Left ventricle myocardium inferior (tissue), 1 donor: Measurements from ENCODE around the gene LINGO3. TPM values are rescaled to one million over a fixed set of nuclear protein-coding genes. Genes with fewer than 3 reads are reported as not detected.

ENCODE experiments used
- DNase-seq: peaks from one replicate; pipeline ENCODE4 v3.0.0-alpha.2; 2020
- H3K27ac ChIP-seq: fragments of 200-600 bp; replicated peaks from 2 replicates; pipeline ENCODE4 v1.8.0; 2021
- H3K27me3 ChIP-seq: fragments of 200-600 bp; 2 replicates; pipeline ENCODE4 v1.8.0; 2021; ENCODE audit warnings: low read depth
- H3K36me3 ChIP-seq: fragments of 200-600 bp; 2 replicates; pipeline ENCODE4 v1.8.0; 2021
- H3K4me1 ChIP-seq: fragments of 200-600 bp; 2 replicates; pipeline ENCODE4 v1.8.0; 2021
- H3K4me3 ChIP-seq: fragments of 200-600 bp; 2 replicates; pipeline ENCODE4 v1.8.0; 2021; ENCODE audit warnings: mild to moderate bottlenecking, moderate library complexity
- H3K9me3 ChIP-seq: fragments of 200-600 bp; replicated peaks from 2 replicates; pipeline ENCODE4 v1.8.0; 2021
- intact Hi-C: fragments of 100-400 bp; cut with micrococcal nuclease; formaldehyde crosslinking; loops from one replicate; pipeline ENCODE4 v1.11.0; 2022
- total RNA-seq: library from RNA; stranded (reverse); fragmentation: NEBNext Ultra II Directional; extraction: Animal tissue kit (Norgen Biotek cat#: 25700); gene quantifications from one replicate; pipeline ENCODE4 v1.2.1, GENCODE V29; 2021
- TF ChIP-seq, protein P1 (sequence below): fragments of 200-600 bp; IDR thresholded peaks from 2 replicates; pipeline ENCODE4 v1.8.0; 2021; ENCODE audit warnings: antibody characterized with exemption, mild to moderate bottlenecking, borderline replicate concordance
- donor health status: DM: no; HTN: yes; CAD: no; lungs with severe emphysema.

The LINGO3 gene
- total RNA-seq, 1 donor from 2014 or later: not detected

DNA sequence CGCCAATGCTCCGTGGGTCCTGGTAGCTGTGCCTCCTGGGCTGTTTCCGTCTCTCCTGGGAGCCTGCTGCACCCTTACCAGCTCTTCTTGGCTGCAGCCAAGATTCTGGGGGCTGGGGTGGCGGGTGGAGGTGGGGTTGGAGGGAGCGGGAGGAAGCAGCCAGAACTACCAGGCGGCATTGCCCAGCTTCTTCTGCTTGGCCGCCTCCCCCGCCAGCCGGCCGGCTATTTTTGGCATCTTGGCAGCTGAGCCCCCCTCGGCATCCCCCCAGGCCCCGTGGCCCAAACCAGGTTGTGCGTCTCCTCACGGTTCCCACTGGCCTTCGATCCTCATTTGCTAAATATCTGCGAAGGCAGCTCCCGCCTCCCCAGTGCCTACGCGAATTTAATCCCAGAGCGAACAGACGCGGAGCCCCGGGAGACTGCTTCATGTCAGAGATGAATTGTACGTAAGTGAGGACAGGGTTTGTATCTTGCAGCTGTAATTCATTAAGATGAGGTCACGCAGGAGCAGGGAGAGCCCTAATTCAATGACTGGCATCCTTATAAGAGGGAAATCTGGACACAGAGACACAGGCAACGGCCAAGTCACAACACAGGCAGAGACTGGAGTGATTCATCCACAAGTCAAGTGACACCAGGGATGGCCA, 13.1 kb downstream of the LINGO3 start:
- no peaks in the 10 kb centered on the region for H3K36me3 ChIP-seq
- H3K27ac ChIP-seq: peak overlapping the region; percentile 16
- peaks cover 38% of the 10 kb centered on the region for H3K4me1 ChIP-seq
- peak overlapping the region; percentile 49 for H3K4me3 ChIP-seq
- no peak for DNase-seq
- TF ChIP-seq, protein P1, sequence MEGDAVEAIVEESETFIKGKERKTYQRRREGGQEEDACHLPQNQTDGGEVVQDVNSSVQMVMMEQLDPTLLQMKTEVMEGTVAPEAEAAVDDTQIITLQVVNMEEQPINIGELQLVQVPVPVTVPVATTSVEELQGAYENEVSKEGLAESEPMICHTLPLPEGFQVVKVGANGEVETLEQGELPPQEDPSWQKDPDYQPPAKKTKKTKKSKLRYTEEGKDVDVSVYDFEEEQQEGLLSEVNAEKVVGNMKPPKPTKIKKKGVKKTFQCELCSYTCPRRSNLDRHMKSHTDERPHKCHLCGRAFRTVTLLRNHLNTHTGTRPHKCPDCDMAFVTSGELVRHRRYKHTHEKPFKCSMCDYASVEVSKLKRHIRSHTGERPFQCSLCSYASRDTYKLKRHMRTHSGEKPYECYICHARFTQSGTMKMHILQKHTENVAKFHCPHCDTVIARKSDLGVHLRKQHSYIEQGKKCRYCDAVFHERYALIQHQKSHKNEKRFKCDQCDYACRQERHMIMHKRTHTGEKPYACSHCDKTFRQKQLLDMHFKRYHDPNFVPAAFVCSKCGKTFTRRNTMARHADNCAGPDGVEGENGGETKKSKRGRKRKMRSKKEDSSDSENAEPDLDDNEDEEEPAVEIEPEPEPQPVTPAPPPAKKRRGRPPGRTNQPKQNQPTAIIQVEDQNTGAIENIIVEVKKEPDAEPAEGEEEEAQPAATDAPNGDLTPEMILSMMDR: no peak
- no peaks in the 10 kb centered on the region for H3K9me3 ChIP-seq
- peaks cover 64% of the 10 kb centered on the region for H3K27me3 ChIP-seq
- intact Hi-C loops: no loop called here

DNA sequence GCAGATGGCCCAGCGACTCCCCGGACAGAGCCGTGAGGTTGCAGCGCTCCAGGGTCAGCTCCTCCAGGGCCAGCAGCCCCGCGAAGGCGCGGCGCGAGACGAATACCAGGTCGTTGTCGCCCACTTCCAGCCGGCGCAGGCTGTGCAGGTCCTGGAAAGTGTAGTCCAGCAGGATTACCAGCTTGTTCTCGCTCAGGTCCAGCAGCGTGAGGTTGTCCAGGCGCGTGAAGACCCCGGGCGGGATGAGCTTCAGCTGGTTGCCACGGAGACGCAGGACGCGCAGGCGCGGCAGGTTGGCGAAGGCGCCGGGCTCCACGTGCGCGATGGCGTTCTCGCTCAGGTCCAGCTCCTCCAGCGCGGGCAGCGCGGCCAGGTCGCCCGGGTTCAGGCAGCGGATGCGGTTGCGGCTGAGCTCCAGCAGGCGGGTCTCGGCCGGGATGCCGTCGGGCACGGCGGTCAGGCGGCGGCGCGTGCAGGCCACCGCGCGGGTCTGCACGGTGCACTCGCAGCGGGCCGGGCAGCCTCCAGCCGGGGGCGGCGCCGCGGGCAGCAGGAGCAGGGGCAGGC, 16.7 kb downstream of the LINGO3 start:
- Histone ChIP-seq H3K9me3 (no peaks in the 10 kb centered on the region), H3K4me1 (peaks cover 44% of the 10 kb centered on the region), H3K27me3 (peaks cover 90% of the 10 kb centered on the region), H3K27ac (no peak overlapping the region), H3K4me3 (peak overlapping the region; percentile 59), H3K36me3 (no peaks in the 10 kb centered on the region)
- TF ChIP-seq, protein P1: no peak
- intact Hi-C loops: no loop called here
- DNase-seq: no peak

DNA sequence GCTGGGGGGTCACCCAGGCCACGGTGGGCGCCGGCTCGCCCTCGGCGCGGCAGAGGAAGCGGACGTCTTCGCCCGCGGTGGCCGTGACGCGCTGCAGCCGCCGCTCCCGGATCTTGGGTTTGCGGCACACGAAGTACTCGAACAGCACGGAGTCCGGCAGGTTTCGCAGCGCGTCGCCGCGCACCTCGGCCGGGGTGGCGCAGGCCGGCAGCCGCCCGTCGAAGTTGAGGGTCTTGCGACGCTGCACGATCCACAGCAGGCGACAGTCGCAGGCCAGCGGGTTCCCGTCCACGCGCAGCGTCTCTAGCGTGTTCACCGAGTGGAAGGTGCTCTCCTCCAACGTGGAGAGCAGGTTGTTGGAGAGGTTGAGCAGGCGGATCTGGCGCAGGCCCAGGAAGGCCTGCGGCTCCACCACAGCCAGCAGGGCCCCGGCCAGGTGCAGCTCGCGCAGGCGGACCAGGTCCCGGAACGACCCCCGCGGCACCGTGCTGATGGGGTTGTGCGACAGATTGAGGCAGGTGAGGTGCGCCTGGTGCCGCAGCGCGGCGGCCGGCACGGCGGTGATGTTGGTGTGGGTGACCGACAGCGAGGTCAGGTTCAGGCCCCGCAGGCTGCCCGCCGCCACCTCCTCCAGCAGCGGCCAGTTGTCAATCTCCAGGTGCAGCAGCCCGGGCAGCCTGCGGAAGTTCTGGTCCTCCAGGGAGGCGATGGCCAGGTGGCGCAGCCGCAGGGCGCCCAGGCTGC, 17.3 kb downstream of the LINGO3 start:
- H3K27me3 ChIP-seq: peaks cover 90% of the 10 kb centered on the region
- TF ChIP-seq, protein P1: no peak
- peak overlapping the region; percentile 33 for H3K27ac ChIP-seq
- H3K4me3 ChIP-seq: peak overlapping the region; percentile 59
- no peaks in the 10 kb centered on the region for H3K9me3 ChIP-seq
- H3K36me3 ChIP-seq: no peaks in the 10 kb centered on the region
- H3K4me1 ChIP-seq: peaks cover 44% of the 10 kb centered on the region
- intact Hi-C loops: no loop called here
- DNase-seq: no peak

DNA sequence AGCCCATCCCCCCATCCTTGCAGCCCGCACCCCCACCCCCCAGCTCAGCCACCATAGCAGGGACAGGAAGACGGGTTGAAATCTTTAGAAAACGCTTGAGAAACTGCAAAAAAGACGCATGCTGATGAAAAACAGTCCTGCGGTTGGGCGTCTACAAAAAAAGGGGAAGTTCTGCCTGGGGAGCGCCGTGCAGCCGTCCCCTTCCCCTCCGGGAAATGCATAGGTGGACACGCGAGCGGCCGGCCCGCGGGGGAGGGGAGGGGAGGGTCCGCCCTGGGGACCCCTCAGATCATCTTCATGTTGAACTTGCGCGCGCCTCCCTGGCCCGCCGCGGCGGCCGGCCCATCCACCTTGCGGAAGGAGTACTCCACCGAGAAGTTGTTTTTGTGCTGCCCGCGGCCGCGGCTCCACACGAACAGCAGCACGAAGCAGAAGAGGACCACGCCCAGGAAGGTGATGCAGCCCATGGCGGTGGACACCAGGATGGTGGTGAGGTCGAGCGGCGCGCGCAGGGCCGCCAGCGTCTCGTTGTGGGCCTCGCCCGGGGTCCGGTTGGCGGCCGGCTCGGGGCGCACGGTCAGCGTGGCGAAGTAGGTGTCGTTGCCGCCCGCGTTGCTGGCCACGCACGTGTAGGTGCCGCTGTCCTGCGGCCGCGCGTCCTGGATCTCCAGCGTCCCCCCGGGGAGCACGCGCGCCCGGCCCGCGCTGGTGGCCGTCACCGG, 18.1 kb downstream of the LINGO3 start:
- TF ChIP-seq, protein P1: no peak
- Histone ChIP-seq H3K27me3 (peaks cover 93% of the 10 kb centered on the region), H3K27ac (peak overlapping the region; percentile 33), H3K4me3 (peak overlapping the region; percentile 59), H3K9me3 (no peaks in the 10 kb centered on the region), H3K4me1 (peaks cover 37% of the 10 kb centered on the region), H3K36me3 (no peaks in the 10 kb centered on the region)
- intact Hi-C loops: no loop called here
- DNase-seq: peak; percentile 42

DNA sequence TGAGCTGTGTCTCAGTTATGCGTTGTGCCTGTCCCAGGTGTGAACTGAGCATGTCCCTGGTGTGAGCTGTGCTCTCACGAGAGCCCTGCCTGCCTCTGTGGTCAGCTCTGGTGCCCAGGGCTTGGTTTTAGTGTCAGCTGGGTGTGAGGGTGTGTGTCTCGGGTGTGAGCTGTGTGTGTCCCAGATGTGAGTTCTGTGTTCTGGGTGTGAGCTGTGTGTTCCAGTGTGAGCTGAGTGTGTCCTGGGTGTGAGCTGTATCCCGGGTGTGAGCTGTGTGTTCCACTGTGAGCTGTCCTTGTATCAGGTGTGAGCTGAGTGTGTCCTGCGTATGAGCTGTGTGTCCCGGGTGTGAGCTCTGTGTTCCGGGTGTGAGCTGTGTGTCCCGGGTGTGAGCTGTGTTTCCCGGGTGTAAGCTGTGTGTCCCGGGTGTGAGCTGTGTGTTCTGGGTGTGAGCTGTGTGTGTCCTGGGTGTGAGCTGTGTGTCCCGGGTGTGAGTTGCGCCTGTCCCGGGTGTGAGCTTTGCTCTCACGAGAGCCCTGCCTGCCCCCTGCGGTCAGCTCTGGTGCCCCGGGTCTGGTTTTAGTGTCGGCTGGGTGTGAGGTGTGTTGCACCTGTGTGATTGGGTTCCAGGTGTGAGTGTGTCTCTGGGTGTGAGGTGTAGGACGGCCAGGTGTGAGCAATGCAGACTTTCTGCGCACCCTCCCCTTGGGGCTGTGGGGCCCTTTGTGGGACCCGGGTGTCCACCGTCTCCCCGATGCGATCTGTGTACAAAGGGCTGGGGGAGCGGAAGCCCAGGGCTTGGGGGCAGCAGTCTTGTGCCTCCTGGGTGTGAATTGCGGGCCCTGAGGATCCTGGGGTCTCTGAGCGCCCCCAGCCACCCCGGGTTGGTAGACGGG, 18.9 kb downstream of the LINGO3 start:
- Histone ChIP-seq H3K27ac (no peak overlapping the region), H3K4me1 (peaks cover 29% of the 10 kb centered on the region), H3K4me3 (peak overlapping the region; percentile 59), H3K9me3 (no peaks in the 10 kb centered on the region), H3K27me3 (peaks cover 89% of the 10 kb centered on the region), H3K36me3 (no peaks in the 10 kb centered on the region)
- intact Hi-C loops: no loop called here
- DNase-seq: no peak
- TF ChIP-seq, protein P1: no peak
